ENCODE measurements around the gene CDYL.
A peak's percentile ranks its signal among the peaks of the same experiment; 100 is the strongest.

The CDYL gene

DNA sequence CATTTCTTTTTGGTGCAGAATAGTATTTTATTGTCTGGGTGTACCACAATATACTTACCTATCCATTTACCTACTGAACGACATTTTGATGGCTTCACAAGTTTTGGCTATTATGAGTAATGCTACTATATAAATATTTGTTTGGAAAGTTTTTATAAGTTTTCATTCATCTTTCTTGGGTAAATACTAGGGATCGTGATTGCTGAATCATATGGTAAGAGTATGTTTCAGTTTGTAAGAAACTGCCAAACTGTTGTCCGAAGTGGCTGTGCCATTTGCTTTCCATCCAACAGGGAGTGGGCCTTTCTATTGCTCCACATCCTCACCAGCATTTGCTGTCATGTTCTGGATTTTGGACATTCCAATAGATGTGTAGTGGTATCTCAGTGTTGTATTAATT lies 104.2 kb downstream of the CDYL start:
- H2AFZ ChIP-seq (ENCODE audit: low read depth): no peak overlapping the region
- H3K9ac ChIP-seq: peak overlapping the region; percentile 42
- no peak overlapping the region for H3K4me3 ChIP-seq (IDR thresholded peaks at IDR 0.05; ENCODE audit: insufficient read depth, low read depth, low read length)
- no peaks in the 10 kb centered on the region; the same call in 1 of the 2 replicates for H4K20me1 ChIP-seq (ENCODE audit: insufficient read depth)
- peaks cover 96% of the 10 kb centered on the region for H3K4me1 ChIP-seq (ENCODE audit: low read depth, poor library complexity, severe bottlenecking)
- H3K4me2 ChIP-seq: peak overlapping the region; percentile 93
- peaks cover 95% of the 10 kb centered on the region for H3K79me2 ChIP-seq (ENCODE audit: insufficient read depth, low read depth)
- H3K27ac ChIP-seq: peak overlapping the region; percentile 89
- no peaks in the 10 kb centered on the region for H3K36me3 ChIP-seq (ENCODE audit: insufficient read depth)
- TF ChIP-seq, protein P1, sequence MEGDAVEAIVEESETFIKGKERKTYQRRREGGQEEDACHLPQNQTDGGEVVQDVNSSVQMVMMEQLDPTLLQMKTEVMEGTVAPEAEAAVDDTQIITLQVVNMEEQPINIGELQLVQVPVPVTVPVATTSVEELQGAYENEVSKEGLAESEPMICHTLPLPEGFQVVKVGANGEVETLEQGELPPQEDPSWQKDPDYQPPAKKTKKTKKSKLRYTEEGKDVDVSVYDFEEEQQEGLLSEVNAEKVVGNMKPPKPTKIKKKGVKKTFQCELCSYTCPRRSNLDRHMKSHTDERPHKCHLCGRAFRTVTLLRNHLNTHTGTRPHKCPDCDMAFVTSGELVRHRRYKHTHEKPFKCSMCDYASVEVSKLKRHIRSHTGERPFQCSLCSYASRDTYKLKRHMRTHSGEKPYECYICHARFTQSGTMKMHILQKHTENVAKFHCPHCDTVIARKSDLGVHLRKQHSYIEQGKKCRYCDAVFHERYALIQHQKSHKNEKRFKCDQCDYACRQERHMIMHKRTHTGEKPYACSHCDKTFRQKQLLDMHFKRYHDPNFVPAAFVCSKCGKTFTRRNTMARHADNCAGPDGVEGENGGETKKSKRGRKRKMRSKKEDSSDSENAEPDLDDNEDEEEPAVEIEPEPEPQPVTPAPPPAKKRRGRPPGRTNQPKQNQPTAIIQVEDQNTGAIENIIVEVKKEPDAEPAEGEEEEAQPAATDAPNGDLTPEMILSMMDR (conservative IDR thresholded peaks at IDR 0.05; ENCODE audit: low read depth, low read length): no peak
- no peaks in the 10 kb centered on the region for H3K27me3 ChIP-seq (ENCODE audit: insufficient read depth, low read depth)

DNA sequence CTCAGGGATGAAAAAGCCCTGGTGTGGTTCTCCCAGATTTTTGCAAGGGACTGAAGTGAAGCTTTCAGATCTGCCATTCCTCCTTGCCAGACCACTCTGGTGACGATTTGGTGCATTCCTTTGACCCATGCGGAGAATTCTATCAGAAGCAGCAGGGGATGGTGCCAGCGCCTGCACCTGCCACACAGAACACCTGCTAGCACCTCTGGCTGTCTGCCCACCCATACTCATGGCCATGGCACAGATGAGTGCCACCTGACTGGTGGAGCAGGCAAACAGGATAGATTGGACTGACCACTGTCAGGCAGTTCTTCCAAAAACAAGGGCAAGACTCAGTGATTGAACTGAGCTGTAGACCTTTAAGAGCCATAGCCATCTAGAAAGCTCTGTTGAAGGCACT lies 107.1 kb downstream of the CDYL start:
- no peaks in the 10 kb centered on the region for H3K27me3 ChIP-seq (ENCODE audit: insufficient read depth, low read depth)
- TF ChIP-seq, protein P1 (conservative IDR thresholded peaks at IDR 0.05; ENCODE audit: low read depth, low read length): no peak
- H4K20me1 ChIP-seq (ENCODE audit: insufficient read depth): no peaks in the 10 kb centered on the region
- peak overlapping the region; percentile 93 for H3K4me2 ChIP-seq
- H3K9ac ChIP-seq: no peak overlapping the region
- H2AFZ ChIP-seq (ENCODE audit: low read depth): no peak overlapping the region
- H3K79me2 ChIP-seq (ENCODE audit: insufficient read depth, low read depth): peaks cover 95% of the 10 kb centered on the region
- H3K36me3 ChIP-seq (ENCODE audit: insufficient read depth): no peaks in the 10 kb centered on the region
- peaks cover 80% of the 10 kb centered on the region for H3K4me1 ChIP-seq (ENCODE audit: low read depth, poor library complexity, severe bottlenecking)
- no peak overlapping the region; the same call in 1 of the 2 replicates for H3K27ac ChIP-seq
- no peak overlapping the region for H3K4me3 ChIP-seq (IDR thresholded peaks at IDR 0.05; ENCODE audit: insufficient read depth, low read depth, low read length)

DNA sequence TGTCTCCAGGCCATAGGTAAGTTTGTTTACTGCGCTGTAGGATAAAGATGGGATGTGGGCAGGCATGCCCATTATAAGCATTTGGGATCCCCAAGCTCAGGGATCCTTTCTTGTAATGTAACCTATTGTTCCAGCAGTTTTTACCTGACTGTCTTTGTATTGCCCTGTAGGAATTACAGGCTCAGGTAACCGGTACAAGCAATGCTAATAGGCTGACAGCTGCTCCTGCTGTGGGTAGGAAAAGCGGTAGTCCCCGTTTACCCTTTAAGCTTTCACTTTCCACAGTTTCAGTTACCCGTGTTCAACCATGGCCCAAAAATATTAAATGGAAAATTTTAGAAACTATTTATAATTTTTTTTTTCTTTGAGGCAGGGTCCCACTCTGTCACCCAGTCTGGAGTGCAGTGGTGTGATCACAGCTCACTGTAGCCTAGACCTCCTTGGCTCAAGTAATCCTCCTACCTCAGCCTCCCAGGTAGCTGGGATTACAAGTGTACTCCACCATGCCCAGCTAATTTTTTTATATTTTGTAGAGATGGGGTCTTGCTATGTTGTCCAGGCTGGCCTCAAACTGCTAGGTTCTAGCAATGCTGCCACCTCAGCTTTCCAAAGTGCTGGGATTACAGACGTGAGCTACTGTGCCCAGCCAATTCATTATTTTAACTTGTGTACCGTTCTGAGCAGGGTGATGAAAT lies 108.6 kb downstream of the CDYL start:
- H3K36me3 ChIP-seq (ENCODE audit: insufficient read depth): no peaks in the 10 kb centered on the region
- no peak overlapping the region for H3K27ac ChIP-seq
- no peaks in the 10 kb centered on the region for H3K27me3 ChIP-seq (ENCODE audit: insufficient read depth, low read depth)
- H3K9ac ChIP-seq: no peak overlapping the region
- no peak overlapping the region for H2AFZ ChIP-seq (ENCODE audit: low read depth)
- TF ChIP-seq, protein P1 (conservative IDR thresholded peaks at IDR 0.05; ENCODE audit: low read depth, low read length): no peak
- H4K20me1 ChIP-seq (ENCODE audit: insufficient read depth): 0 out of 2 replicates have a peak, but pooled peaks cover 6% of the 10 kb centered on the region
- peak overlapping the region; percentile 93; the same call in 1 of the 2 replicates for H3K4me2 ChIP-seq
- H3K4me1 ChIP-seq (ENCODE audit: low read depth, poor library complexity, severe bottlenecking): peaks cover 74% of the 10 kb centered on the region
- no peak overlapping the region for H3K4me3 ChIP-seq (IDR thresholded peaks at IDR 0.05; ENCODE audit: insufficient read depth, low read depth, low read length)
- peaks cover 98% of the 10 kb centered on the region for H3K79me2 ChIP-seq (ENCODE audit: insufficient read depth, low read depth)

DNA sequence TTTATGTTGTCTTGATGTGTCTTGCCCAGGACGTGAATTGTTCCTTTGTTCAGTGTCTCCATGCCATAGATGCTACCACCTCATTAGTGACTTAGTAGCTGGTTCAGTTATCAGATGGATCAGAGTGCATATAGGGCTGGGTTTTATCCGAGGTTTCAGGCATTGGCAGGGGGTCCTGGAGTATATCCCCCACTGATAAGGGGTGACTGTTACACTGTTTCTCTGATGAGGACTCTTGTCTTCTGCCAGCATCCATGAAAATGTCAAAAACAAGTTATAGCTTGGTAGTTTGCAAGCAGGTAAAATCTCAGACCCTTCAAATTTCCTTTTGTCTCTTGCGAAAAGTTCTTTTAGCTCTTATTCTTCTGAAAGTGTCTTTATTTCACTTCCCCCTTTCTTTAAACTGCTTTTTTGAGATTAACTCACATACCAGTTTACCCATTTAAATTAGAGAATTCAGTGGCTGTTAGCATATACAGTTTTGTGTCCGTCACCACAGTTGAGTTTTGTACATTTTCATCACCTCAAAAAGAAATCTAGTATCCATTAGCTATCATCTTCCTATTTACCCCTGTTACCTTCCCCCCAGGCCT lies 109.2 kb downstream of the CDYL start:
- H3K27ac ChIP-seq: no peak overlapping the region
- 0 out of 2 replicates have a peak, but pooled peaks cover 6% of the 10 kb centered on the region for H4K20me1 ChIP-seq (ENCODE audit: insufficient read depth)
- H3K79me2 ChIP-seq (ENCODE audit: insufficient read depth, low read depth): peaks cover 100% of the 10 kb centered on the region
- TF ChIP-seq, protein P1 (conservative IDR thresholded peaks at IDR 0.05; ENCODE audit: low read depth, low read length): no peak
- no peaks in the 10 kb centered on the region for H3K36me3 ChIP-seq (ENCODE audit: insufficient read depth)
- H3K9ac ChIP-seq: no peak overlapping the region
- no peaks in the 10 kb centered on the region for H3K27me3 ChIP-seq (ENCODE audit: insufficient read depth, low read depth)
- H3K4me2 ChIP-seq: no peak overlapping the region
- no peak overlapping the region for H3K4me3 ChIP-seq (IDR thresholded peaks at IDR 0.05; ENCODE audit: insufficient read depth, low read depth, low read length)
- peaks cover 68% of the 10 kb centered on the region for H3K4me1 ChIP-seq (ENCODE audit: low read depth, poor library complexity, severe bottlenecking)
- no peak overlapping the region for H2AFZ ChIP-seq (ENCODE audit: low read depth)
